Activated T-cell treated with anti-CD3 and anti-CD28 coated beads, Interleukin-2, amount 50 U/mL, for 1 hour (primary cell): ENCODE measurements around the gene SLC16A11.
"Not testable (repeated sequence)": the region's sequence is repeated elsewhere in the genome, so short reads cannot be mapped to it uniquely, and the experiment has no call there.

Source experiments
- DNase-seq: peaks from one replicate; pipeline ENCODE4 v3.0.0-alpha.2; 2020

SLC16A11 gene

GRCh38 chr17:7058831-7059447, 15.0 kb upstream of the SLC16A11 start:
- no peak for DNase-seq

- no peak for DNase-seq
Measured at GRCh38 chr17:7056386-7056785, 12.5 kb upstream of the SLC16A11 start.

DNA sequence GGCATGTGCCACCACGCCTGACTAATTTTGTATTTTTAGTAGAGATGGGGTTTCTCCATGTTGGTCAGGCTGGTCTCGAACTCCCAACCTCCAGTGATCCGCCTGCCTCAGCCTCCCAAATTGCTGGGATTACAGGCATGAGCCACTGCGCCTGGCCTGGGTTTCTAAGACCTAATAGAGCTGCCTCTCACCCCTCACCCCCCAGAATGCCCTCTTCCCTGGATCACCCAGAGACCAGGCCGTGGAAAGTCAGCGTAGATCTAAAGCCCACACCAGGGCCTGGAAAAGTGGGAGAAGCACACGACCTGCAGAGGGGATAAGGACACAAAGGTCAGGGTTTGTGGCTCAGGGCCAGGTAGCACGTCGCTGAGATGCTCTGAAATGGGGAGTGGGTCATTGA, 6.7 kb upstream of the SLC16A11 start:
- DNase-seq, result not testable (repeated sequence)

DNA sequence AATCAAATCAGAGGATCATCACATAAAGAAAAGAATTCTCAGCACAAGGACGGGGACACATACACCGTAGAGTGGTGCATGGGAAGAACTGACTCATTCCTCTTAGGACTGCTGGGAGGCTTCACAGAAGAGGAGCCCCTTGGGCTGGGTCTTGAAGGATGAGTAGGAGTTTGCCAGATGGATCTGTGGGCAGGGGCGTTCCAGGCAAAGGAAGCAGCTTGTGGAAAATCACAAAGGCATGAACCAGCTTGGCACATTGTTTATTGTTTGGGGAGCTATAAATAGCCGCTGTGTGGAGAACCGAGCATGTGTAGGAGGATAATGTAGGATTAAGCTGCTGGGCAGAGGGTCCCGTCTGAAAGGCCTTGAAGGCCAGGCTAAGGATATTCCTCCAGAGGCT, 5.1 kb upstream of the SLC16A11 start:
- DNase-seq, result no peak

DNA sequence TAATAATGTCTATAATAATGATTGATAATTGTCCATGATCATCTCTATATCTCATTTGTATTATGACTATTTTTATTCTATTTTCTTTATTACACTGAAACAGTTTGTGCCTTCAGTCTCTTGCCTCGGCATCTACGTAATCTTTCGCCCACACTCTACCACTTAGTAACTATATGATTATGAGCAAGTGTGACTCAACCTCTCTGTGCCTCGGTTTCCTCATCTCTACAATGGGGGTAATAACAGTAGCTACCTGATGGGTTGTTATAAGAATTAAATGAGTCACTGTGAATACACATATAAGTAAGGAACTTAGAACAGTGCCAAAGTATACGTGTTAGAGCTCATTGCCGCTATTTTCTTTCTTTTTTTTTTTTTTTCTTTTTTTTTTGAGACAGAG, 3.7 kb upstream of the SLC16A11 start:
- DNase-seq, result no peak

- DNase-seq, result peak; percentile 67
Measured at GRCh38 chr17:7046725-7047397, 3.0 kb upstream of the SLC16A11 start.

DNA sequence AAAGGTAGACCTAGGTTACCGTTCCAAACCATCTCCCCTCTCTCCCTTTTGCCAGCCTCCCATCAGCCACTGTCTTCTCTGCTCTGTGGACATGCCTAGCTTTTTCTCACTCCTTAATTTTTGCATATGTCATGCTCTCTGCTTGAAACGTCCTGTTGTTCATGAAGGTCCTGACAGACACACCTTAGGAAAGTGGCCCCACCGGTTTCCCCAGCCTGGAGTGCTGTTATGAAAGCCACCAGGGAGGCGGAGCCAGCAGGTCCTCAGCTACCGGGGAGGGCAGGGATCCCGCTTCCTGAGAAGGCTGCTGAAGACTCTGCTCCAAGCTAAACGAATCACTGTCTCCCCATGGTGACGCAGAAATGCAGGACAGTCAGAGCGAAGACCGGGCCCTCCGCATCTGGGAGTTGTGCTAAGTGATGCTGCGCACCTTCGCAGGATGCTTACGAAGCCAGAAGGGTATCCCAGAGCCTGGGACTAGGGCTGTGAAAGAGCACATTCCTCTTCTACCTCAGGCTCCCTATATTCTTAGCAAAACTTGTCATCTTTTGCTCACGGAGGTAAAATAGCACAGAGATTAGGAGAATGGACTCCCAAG, 2.3 kb upstream of the SLC16A11 start:
- peak; percentile 58 for DNase-seq

- DNase-seq, result no peak
Measured at GRCh38 chr17:7045492-7046126, 1.7 kb upstream of the SLC16A11 start.

- DNase-seq, result no peak
Measured at GRCh38 chr17:7043182-7043496, 753 bp downstream of the SLC16A11 start.

DNA sequence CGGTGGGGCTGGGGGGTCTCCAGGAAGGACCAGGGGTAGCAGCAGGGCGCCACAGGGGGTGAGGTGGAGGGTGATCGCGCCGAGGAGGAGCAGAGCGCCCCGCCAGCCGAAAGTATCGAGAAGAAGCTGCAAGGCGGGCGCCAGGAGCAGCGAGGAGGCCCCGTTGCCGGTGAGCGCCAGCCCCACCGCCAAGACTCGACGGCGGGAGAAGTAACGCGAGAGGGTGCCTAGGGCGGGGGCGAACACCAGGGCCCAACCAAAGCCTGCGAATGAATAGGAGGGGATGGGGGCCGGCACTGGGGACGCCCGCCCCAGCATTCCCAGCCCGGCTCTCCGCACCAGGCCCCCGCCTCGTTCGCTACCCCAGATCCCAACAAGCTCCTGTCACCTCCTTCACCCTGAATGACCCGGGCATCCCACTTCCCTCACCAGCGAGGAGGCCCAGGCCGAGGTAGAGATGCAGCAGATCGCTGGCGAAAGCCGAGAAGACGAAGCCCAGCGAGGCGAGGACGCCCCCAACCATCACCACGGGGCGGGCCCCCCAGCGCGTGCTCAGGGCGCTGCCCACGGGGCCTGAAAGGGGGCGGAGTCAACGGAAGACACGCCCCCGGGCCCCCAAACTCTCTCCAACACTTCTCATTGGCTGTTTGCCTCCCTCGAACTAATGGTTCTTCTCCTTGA, 1.3 kb downstream of the SLC16A11 start:
- peak; percentile 64 for DNase-seq

DNA sequence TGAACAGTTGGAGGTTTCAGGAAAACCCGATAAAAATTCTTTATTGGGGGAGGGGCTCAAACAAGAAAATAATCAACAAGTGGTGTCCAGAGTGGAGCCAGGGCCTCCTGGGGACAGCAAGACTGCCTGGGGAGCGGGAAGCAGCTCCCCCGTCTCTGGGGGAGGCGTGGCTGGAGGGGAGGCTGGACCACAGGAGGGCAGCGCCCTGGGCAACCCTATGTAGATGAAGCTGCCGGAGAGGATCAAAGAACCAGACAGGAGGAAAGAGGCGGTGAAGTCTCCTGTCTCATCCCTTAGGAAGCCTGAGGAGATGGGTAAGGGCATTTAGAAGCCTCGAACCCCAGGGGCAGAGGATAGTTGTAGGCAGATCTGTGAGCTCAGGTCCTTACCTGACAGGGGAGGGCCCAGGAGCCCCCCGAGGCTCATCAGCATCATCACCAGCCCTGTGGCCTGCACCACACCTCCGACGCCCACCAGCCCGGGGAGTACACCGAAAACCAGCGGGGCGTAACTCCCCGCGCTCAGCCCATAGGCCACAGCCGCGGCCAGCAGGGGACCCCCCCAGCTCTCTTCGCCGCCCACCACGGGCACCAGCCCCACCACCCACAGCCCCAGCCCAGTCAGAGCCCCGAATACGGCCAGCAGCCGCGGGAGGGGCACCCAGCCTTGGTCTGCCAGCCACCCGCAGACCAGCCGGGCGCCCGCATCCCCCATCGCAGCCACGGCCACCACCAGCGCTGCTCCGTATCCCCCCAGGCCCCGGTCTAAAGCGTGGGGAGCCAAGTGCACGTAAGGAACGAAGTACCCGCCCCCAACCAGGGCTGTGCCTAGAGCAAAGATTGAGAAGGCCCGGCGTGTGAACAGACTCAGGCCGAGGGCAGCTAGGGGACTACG, 2.0 kb downstream of the SLC16A11 start:
- no peak for DNase-seq

- DNase-seq, result no peak
Measured at GRCh38 chr17:7039832-7040231, 4.1 kb downstream of the SLC16A11 start.

- no peak for DNase-seq
Measured at GRCh38 chr17:7038025-7038862, 5.6 kb downstream of the SLC16A11 start.

DNA sequence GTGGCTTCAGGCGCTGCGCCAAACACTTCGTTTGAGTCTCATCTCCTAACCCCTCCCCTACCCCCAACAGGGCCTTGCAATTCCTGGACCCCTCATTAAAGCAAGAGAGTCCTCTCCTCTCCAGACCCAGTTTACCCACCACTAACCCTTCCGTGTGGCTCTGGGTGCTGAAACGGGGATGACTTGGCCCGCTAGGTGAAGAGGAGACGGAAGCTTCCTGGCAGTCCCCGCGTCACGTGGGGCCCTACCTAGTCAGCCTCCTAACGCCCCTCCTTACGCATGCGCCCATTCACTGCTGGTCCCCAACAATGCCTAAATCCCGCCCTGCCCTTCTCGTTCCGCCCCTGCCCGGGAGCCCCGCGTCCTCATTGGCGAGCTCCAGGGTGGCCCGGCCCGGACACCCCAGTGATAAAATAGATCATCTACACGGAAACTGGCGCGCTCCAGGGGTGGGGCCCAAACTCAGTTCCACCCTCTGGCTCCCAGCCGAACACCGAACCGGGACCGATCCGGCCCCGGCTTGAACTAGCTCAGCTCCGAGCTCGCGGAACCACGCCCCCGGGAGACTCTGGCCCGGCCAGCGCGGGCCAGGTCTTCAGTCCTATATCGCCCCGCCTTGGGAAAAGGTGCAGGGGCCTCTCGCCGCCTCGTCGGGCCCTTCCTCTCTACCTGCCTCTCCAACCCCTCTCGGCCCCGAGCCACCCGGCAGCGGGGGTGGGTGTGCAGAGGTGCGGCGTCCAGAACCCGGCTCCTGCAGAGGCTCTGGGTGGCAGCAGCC, 8.1 kb downstream of the SLC16A11 start, which contains the start of gene SLC16A13:
TSS of gene SLC16A13 (plus strand) at position 425 of the 778 bp plus-strand sequence. CDS start 368 bp downstream, outside the sequence.
- DNase-seq, result peak; percentile 97

DNA sequence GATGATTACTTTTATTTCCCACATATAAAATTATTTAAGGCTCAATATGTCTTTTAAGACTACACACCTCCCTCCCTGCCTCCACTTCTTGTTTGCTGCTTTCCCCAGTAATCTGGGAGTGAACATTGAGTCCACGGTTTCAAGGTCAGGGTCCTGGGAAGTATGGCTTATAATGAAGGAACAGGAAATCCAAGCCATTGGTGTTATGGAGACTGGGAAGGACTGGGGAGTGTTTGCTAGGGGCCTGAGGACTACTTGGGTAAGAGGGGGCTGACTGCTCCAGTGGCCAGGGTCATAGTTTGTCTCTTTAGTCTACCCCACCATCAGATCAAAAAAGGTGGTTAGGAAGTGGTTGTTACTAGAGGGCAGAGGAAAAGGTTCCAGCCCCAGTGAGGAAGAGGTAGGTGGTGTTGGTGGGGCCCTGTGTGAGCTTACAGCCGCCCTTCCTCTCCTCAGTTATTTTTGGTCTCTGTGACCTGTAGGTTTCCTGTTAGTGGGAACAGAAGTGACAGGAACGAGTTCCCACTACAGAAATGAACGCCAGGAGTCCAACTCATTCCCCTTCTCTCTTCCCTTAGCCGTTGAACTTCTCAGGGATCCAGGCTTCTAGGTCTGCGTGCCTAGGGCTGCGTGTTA, 8.8 kb downstream of the SLC16A11 start:
- DNase-seq, result no peak

DNA sequence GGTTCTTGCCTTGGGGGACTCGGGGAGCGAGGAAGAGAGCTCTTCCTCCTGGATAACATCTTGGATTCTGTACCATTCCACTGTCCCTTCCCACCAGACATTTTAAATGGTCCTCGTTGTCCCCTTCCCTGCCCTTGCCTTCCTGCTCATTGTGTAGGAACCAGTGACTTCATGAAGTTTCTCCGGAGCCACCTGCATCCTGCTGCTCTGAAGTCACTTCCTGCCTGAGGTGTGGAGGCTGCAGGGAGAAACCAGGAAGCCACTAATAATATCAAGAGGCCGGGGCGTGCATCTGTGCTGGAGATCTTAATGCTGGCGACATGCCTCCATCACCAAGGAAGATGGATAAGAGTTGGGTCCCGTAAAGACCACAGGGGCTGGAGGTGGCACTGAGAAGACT, 14.2 kb downstream of the SLC16A11 start:
- DNase-seq, result no peak

DNA sequence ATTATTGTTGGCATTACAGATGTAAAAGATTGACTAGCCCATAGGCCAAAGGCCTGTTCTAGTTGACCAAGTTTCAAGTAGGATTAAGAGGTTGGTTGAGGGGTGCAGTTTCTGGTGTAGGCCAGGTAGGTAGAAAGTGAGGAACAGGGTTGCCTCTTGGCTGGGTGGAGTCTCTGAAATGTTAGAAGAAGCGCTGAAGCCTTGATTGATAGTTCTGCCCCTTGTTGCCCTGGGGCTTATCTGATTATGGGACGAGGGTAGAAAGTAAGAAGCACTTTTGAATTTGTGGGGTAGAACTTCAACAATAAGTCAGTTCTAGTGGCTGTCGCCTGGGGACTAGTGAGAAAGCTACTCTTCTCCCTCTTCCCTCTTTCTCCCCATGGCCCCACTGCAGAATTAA, 14.8 kb downstream of the SLC16A11 start:
- no peak for DNase-seq

- no peak for DNase-seq
Measured at GRCh38 chr17:7027335-7027734, 16.6 kb downstream of the SLC16A11 start.

DNA sequence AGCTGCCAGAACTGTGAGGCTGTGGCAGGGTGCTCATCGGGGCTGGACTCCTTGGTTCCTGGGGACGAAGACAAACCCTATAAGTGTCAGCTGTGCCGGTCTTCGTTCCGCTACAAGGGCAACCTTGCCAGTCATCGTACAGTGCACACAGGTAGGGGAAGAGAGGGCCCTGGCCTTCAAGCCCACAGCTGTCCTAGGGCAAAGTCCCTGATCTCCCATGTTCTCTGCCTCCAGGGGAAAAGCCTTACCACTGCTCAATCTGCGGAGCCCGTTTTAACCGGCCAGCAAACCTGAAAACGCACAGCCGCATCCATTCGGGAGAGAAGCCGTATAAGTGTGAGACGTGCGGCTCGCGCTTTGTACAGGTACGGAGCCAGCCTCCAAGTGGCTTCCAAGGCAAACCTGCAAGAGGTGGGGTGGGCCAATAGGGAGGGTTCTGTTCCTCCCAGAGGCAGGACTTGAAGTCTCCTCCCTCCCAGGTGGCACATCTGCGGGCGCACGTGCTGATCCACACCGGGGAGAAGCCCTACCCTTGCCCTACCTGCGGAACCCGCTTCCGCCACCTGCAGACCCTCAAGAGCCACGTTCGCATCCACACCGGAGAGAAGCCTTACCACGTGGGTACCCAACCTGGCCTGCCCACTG, 17.3 kb downstream of the SLC16A11 start:
- DNase-seq, result no peak

GRCh38 chr17:7025245-7025644, 18.6 kb downstream of the SLC16A11 start:
- DNase-seq, result no peak
